ENCODE data around the gene HMCN1.

DNA sequence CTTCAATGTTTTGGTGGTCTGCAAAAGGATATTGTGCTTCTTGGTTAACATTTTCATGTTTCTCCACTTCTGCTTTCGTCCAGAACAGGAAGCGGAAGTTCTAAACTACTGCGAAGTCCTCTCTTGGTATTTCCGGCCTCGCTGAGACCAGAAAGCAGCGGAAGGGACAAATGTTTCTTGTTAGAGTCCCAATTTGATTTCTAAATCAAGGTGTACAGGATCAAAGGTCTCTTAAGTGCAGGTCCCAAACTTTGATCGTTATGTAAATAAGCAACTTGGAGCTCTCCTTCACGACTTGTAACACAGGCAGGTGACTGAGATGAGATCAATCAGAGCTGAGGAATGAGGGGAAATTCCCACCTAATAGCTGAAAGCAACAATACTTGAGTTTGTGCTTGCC is 40.1 kb upstream of the HMCN1 start:
- TF ChIP-seq, protein P1, sequence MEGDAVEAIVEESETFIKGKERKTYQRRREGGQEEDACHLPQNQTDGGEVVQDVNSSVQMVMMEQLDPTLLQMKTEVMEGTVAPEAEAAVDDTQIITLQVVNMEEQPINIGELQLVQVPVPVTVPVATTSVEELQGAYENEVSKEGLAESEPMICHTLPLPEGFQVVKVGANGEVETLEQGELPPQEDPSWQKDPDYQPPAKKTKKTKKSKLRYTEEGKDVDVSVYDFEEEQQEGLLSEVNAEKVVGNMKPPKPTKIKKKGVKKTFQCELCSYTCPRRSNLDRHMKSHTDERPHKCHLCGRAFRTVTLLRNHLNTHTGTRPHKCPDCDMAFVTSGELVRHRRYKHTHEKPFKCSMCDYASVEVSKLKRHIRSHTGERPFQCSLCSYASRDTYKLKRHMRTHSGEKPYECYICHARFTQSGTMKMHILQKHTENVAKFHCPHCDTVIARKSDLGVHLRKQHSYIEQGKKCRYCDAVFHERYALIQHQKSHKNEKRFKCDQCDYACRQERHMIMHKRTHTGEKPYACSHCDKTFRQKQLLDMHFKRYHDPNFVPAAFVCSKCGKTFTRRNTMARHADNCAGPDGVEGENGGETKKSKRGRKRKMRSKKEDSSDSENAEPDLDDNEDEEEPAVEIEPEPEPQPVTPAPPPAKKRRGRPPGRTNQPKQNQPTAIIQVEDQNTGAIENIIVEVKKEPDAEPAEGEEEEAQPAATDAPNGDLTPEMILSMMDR (conservative IDR thresholded peaks at IDR 0.05 in 1 of 2, IDR thresholded peaks at IDR 0.05 in 1 of 2; ENCODE audit: extremely low read depth in 1 of 2, insufficient read depth in 1 of 2, low read depth in 1 of 2, low read length in 2 of 2): no peak
- TF ChIP-seq EZH2 (IDR thresholded peaks at IDR 0.05; ENCODE audit: borderline replicate concordance, low read length): no peak

Measured in mammary epithelial cell (primary cell).